SH-SY5Y (cell line): ENCODE results near the gene RAB3D.

ENCODE experiments used
- GATA2 ChIP-seq: IDR thresholded peaks from 2 replicates; pipeline ENCODE4 v1.6.1; 2011; ENCODE audit warnings: mild to moderate bottlenecking, low read depth, low read length
- GATA3 ChIP-seq: IDR thresholded peaks from 2 replicates; pipeline ENCODE4 v1.6.1; 2011; ENCODE audit warnings: low read depth, mild to moderate bottlenecking, low read length, moderate library complexity

- no peak for TF ChIP-seq GATA2
- TF ChIP-seq GATA3: no peak
Observed at GRCh38 chr19:11387162-11388034, 47.9 kb upstream of the RAB3D start.
